ENCODE measurements around the gene OMG. TPM values are rescaled to one million over a fixed set of nuclear protein-coding genes. Genes with fewer than 3 reads are reported as not detected.
"Not testable (repeated sequence)": the region's sequence is repeated elsewhere in the genome, so short reads cannot be mapped to it uniquely, and the experiment has no call there.

The OMG gene, protein sequence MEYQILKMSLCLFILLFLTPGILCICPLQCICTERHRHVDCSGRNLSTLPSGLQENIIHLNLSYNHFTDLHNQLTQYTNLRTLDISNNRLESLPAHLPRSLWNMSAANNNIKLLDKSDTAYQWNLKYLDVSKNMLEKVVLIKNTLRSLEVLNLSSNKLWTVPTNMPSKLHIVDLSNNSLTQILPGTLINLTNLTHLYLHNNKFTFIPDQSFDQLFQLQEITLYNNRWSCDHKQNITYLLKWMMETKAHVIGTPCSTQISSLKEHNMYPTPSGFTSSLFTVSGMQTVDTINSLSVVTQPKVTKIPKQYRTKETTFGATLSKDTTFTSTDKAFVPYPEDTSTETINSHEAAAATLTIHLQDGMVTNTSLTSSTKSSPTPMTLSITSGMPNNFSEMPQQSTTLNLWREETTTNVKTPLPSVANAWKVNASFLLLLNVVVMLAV
- 2.4 TPM in 1 of 2 replicates, not detected in the other for total RNA-seq

DNA sequence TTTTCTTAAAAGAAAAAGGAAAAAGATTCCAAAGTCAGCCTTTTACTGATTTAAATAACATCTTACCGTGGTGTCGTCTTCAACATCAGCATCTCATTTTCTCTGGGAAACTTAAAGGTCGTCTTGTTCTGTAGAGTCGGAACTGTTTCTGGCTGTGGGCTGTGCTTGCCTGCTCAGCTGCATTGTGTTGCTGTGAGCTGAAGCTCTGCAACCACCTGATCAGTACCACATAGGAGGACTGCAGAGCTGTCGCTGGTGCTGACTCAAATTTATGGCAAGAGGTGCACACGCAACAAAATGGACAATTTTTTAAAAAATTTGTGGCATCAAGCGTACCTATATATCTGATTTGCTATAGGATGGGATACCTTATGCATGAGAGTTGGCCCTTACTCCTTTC lies at the start of gene OMG:
Gene OMG (minus strand): TSS at position 150 of the 400 bp plus-strand sequence. CDS start 908 bp downstream, outside the sequence.
- DNase-seq (ENCODE audit: extremely low read depth, low read depth, low spot score): no peak

DNA sequence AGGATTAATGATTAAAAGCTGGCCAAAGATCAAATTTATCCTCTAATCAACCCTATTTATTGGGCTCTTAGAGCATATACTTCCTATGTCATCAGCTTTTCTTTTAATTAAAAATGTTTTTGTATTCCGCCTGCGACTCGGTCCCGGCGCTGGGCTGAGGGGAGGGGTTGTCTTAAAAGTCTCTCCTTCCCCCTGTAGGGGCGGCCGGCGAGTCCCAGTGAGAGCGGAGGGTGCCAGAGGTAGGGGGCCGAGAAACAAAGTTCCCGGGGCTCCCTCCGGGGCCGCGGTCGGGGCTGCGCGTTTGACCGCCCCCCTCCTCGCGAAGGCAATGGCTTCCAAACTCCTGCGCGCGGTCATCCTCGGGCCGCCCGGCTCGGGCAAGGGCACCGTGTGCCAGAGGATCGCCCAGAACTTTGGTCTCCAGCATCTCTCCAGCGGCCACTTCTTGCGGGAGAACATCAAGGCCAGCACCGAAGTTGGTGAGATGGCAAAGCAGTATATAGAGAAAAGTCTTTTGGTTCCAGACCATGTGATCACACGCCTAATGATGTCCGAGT lies 48.2 kb upstream of the OMG start:
- not testable (repeated sequence) for DNase-seq (ENCODE audit: extremely low read depth, low read depth, low spot score)

DNA sequence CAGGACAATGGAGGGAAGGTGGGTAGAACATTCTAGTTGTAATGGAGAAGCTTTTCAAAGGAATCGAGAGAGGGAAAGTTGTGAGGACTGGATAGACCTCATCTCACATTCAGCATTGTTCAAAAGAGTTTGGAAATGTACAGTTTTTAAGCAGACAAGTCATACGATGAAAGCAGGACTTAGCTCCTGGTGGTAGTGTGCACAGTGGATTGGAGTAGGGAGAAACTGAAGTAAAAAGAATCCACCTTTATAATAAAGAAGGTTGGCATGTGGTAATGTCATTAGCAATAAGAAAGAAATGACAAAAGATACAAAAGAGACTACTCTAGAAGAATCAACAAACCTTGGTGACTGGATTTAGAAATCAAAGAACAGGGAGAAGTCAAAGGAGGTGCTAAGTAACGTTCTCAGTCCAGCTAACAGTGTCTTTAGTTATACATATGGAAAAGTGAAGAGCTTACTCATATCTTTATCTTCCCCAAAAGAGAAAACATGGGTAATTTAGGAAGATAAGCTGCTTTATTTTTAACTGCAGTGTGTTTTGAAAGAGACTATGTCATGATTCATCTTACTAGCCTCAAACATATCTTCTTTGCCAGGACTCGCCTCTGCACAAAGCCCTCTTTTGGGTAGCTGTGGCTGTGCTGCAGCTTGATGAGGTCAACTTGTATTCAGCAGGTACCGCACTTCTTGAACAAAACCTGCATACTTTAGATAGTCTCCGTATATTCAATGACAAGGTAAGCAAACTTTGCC lies 43.0 kb upstream of the OMG start:
- no peak for DNase-seq (ENCODE audit: extremely low read depth, low read depth, low spot score)

DNA sequence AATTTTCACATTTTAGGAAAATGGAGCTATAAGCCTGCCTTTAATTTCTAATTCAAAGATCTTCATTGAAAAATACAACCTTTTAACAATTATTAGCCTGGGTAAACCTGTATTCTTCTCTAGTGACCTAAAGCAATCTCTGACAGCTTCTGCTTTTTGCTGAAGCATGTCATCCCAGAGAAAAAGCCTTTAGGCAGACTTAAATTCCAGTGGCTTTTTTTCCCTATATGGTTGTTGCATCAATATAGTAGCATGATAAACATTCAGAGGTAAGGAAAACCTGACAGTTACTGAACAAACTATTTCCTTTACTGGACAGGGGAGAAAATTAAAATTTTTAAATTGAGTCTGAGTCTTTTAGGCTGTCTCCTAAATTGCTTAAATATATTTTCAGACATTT lies 32.2 kb upstream of the OMG start:
- no peak for DNase-seq (ENCODE audit: extremely low read depth, low read depth, low spot score)

DNA sequence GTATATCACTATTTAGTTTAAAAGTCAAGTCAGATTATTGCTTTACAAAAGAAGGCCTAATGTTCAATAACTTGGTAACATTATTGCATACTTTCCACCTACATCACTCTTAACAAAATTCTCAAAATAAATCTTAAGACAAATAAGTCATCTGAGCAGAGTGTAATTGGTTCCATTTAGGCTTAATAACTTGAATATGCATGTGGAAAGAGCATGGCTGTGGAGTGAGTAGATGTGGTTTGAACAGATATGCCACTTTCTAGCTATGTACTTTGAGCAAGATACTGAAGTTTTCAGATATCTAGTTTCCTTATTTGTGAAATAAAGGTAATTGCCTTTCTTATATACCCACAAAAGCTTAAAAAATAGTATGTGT lies 31.1 kb upstream of the OMG start:
- DNase-seq (ENCODE audit: extremely low read depth, low read depth, low spot score): no peak

DNA sequence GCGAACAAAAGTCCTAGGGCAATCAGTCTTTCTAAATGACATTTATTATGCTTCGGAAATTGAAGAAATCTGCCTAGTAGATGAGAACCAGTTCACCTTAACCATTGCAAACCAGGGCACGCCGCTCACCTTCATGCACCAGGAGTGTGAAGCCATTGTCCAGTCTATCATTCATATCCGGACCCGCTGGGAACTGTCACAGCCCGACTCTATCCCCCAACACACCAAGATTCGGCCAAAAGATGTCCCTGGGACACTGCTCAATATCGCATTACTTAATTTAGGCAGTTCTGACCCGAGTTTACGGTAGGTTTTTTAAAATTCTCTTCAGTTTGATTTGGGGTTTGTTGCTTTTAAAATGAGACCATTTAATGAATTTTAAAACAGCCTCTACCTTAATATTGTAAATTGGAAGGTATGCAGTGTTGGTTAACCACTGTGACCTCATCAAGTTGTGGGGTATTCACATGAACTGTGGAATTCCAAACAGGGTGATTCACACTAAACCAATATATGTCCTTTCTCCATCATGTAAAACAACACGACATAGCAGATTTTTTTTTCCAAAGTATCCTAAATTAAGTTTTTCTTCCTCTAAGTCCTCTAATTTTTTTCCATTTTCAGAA lies 30.6 kb upstream of the OMG start:
- DNase-seq (ENCODE audit: extremely low read depth, low read depth, low spot score): peak; percentile 16

DNA sequence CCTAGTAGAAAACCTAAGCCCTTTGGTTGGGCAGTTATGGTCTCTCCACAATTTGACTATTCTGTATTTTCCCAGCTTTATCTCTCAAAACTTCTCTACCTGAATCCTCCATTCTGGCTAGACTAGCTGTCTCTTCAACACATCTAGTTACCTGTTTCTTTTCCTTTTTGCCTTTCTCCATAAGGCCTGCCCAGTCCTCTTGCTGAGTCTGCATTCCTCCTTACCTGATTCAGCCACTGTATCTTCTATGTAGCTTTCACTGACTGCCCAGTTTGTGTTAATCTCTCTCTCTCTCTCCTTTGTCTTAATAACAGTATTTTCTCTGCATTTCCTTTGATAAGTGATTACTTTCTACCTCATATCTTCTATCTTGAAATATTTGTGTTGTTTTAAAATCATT lies 26.5 kb upstream of the OMG start:
- no peak for DNase-seq (ENCODE audit: extremely low read depth, low read depth, low spot score)

DNA sequence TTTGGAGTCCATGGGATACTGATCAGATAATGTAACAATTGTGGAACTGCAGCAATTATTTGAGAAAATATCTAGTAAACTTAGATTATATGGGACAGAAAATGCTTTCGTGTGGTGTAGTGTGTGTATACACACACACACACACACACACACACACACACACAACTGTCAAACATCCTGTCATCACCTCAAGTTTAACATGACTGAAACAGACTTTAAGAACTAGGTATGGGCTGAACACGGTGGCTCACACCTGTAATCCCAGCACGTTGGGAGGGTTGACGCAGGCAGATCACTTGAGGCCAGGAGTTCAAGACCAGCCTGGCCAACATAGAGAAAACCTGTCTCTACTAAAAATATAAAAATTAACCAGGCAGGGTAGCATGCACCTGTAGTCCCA lies 24.9 kb upstream of the OMG start:
- no peak for DNase-seq (ENCODE audit: extremely low read depth, low read depth, low spot score)

DNA sequence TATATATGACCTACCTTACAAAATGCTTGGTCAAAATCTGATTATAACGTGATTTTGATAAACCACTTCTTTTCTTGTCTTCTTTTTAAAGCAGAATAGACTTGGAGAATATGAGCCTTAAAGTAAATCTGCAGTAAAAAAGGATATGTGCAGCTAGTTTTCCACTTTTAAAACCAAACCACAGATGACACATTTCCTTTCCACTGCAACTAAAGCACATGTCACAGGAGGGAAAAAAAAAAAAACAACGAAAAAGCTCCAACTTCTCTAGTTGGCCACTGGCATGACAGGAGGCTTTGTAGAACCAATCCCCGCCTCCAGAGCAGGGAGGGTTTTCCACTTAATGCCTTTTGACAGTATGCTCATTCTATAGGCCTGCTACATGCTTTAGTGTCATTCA lies 24.4 kb upstream of the OMG start, which contains the start of gene EVI2A:
Gene EVI2A (minus strand): TSS at position 142 of the 400 bp plus-strand sequence. CDS start 2,609 bp downstream, outside the sequence.
- peak; percentile 18 for DNase-seq (ENCODE audit: extremely low read depth, low read depth, low spot score)

DNA sequence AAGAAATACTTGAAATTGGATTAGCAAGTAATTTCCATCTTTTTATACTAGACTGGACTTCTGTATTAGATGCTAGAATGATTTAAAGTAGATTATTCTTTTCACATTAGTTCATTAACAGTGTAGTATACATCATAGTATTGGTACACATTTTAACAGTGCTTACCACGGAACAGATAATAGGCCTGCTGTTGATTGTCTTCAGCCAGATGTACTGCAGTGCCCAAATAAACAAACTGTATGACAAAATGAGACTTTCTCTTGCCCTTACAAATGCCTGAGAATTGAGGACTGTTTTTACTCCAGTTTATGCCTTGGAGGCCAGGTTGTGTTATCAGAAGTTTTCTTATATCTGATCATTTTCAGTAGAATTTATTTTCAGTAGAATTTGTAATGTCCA lies 23.8 kb upstream of the OMG start:
- no peak for DNase-seq (ENCODE audit: extremely low read depth, low read depth, low spot score)

DNA sequence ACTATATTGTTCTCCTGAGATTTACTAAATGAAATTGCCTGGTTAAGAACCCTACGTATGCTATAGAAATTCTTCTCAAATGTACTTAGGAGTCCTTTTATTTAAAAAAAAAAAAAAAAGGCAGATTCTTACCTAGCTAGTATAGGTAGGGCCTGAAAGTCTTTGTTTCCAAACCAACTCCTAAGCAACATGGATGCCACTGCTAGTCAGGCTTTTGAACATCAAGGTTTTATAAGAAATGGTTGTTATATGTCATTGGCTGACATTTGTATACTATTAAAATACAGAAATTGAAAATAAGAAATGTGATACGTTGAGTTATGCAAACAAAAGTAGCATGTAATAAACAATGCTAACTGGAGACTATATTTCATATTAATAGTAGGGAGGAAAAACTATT lies 23.2 kb upstream of the OMG start:
- no peak for DNase-seq (ENCODE audit: extremely low read depth, low read depth, low spot score)

DNA sequence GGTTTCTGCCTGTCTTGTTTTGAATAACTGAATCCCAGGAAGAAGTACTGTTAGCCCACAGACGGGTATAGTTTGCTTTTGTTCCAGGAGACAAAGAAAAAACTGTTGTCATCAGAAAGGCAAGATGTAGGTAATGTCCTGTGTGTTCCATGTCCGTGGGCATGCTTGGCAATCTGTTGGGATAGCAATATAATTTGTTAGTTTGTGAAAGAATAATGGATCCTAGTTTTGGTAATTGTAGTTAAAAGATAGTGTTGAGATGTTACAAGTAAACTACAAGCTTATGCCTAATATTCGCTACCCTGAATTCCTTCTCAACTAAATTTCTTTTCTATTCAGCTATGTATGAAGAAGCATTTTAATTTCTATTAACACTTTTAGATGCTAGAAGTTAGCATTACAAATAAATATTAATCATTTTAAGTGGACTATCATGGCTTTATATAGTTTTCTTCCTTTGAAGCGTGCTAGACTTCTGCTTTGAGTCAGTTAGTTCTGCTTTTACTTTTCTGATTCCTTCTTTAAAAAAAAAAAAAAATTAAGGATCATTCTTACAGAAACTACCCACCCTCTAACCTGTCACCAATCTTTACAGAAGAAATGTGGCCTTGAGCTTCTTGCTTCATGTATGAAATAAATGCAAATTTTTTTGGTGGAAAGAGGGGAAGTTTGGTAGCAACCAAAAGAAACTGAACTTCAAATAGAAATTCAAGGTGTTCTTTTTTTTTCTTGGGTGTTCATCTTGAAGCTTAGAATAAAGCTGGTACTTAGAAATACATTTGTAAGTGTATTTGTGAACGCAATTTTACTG lies 22.0 kb upstream of the OMG start:
- no peak for DNase-seq (ENCODE audit: extremely low read depth, low read depth, low spot score)

DNA sequence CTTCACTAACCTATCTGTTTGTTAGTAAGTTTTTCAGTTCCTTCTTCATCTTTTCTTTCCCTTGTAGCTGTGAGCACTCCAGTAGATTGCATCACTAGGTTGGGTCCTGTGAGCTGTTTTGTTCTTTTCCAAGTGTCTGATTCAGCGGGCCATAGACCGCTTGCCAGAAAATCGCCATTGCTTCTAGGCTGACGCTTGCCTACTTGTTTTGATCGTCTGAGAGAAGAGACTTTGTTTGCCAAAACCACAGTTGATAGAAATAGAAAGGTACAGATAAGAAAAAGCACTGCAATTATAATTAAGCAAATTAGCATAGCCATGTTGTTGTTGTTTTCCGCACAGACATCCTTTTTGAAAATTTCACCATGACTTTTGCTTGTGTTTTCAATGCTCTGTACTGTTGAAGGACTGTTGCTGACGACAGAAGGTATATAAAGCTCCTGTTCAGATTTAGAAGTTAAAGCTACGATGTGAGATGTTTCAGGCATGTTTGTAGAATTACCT lies 21.3 kb upstream of the OMG start:
- no peak for DNase-seq (ENCODE audit: extremely low read depth, low read depth, low spot score)

DNA sequence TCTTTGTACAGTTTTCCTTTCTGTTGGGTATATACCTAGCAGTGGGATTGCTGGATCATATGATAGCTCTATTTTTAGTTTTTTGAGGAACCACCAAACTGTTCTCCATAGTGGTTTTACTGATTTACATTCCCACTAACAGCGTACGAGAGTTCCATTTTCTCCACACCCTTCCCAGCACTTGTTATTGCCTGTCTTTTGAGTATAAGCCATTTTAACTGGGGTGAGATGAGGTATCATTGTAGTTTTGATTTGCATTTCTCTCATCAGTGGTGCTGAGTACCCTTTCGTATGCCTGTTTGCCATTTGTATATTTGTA lies 17.7 kb upstream of the OMG start:
- no peak for DNase-seq (ENCODE audit: extremely low read depth, low read depth, low spot score)

DNA sequence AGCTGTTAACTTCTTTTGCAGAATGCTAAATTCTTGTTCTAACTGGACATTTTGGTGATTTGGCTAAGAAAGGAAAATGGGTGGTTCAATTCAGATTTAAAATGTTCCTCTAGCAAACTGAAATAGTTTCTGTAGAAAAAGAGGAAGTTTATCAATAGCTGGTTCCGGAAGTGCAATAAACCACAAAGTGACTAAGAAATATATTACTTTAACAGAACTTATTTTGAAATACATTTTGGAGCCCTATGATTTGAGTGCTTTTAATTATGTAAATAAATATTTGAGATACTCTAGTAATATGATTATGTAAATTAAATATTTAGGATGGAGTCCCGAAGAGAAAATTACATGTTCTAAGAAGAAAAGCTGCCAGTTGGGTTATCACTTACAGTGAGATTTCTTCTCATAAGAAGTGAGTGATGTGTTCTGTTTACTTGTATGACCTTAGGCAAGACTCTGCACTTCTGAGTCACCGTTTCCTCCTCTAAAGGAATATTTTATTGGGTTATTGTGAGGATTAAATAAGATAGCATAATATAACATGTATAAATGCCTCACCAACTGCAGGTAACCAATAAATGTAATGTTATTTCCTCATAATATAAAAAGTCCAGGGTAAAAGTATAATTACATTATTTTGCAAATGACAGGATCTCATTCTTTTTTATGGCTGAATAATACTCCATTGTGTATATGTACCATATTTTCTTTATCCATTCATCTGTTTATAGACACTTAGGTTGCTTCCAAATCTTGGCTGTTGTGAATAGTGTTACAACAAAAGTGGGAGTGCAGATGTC lies 17.1 kb upstream of the OMG start, which contains the start of gene EVI2B:
Gene EVI2B (minus strand): TSS at position 73 of the 800 bp plus-strand sequence. CDS start 8,445 bp downstream, outside the sequence.
- peak; percentile 60 for DNase-seq (ENCODE audit: extremely low read depth, low read depth, low spot score)

DNA sequence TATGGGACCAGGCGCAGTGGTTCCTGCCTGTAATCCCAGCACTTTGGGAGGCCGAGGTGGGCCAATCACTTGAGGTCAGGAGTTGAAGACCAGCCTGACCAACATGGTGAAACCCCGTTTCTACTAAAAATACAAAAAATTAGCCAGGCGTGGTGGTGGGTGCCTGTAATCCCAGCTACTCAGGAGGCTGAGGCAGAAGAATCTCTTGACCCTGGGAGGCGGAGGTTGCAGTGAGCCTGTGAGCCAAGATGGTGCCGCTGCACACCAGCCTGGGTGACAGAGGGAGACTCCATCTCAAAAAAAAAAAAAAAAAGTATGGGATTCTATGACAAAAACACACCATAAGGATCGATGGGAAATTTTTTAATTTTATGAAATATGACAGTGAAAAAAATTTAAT lies 15.2 kb upstream of the OMG start:
- not testable (repeated sequence) for DNase-seq (ENCODE audit: extremely low read depth, low read depth, low spot score)

DNA sequence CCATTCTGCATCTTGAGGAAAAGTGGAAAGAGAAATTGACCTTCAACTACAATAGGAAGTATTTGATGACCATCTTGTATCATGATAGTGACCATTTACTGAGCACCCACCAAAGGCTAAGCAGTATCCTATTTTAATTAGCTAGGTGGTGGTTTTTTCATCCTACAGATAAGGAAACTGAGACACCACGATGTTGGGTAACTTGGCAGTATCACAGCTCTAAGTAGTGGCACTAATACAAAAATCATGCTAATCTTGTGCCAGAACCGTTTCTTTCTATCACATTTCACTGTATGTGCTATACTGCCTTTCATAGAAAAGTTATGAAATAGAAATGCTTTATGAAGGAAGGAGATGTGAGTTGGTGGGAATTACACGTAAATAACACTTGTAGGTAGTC lies 14.5 kb upstream of the OMG start:
- DNase-seq (ENCODE audit: extremely low read depth, low read depth, low spot score): no peak

DNA sequence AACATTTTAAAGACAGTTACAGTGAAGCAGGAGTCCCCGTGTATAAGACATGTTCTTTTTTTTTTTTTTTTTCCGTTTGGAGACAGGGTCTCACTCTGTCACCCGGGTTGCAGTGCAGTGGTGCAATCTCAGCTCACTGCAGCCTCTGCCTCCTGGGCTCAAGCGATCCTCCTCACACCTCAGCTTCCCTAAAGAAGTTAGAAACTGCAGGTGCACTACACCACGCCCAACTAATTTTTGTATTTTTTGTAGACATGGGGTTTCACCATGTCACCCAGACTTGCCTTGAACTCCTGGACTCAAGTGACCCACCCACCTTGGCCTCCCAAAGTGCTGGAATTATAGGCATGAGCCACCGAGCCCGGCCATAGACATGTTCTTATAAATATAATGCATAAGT lies 13.8 kb upstream of the OMG start:
- DNase-seq (ENCODE audit: extremely low read depth, low read depth, low spot score): no peak

DNA sequence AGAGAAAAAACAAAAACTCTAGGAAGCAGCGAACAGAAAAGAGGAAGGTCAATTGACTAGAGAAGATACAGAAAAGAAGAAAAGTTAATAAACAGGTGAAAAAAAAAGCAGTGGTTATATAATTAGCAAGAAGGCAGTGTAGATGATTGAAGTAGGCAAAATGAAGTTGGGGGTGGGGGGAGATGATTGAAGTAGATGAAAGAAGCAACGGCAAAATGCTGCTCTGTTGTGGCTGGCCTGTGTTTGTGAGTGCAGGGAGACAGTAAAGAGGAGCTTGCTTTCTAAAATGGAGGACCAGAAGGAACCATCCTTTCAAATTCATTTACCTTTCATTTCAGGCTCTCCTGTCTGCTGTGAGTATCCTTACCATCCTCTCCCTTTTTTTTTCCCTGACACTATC lies 13.2 kb upstream of the OMG start:
- no peak for DNase-seq (ENCODE audit: extremely low read depth, low read depth, low spot score)
